SU-DHL-6 (cell line): Measurements from ENCODE around the gene SMC2.

Experiments
- H2AFZ ChIP-seq: fragments of 200-600 bp; sonication (generic); 2 replicates; pipeline ENCODE4 v1.6.1; 2014; ENCODE audit warnings: low read depth, mild to moderate bottlenecking, moderate library complexity, mixed read lengths, antibody characterized with exemption, low read length; ENCODE audit not compliant: severe bottlenecking
- H3F3A ChIP-seq: fragments of 200-600 bp; shearing (Covaris generic); 2 replicates; pipeline ENCODE4 v1.6.0; 2016; ENCODE audit warnings: antibody characterized with exemption, mild to moderate bottlenecking; ENCODE audit not compliant: insufficient read depth
- H3K27ac ChIP-seq: fragments of 200-600 bp; sonication (generic); 2 replicates; pipeline ENCODE4 v1.5.1; 2016; ENCODE audit warnings: low read depth, mild to moderate bottlenecking, low read length, moderate library complexity, mixed read lengths
- H3K27me3 ChIP-seq: fragments of 200-600 bp; sonication (generic), shearing (Covaris generic); 2 replicates; pipeline ENCODE4 v1.6.0; 2014; ENCODE audit warnings: mild to moderate bottlenecking, low read length
- H3K36me3 ChIP-seq: fragments of 200-600 bp; sonication (generic); 2 replicates; pipeline ENCODE4 v1.6.1; 2014; ENCODE audit warnings: mild to moderate bottlenecking, low read length, mixed read lengths
- H3K4me2 ChIP-seq: fragments of 300-600, 200-600 bp; shearing (Covaris generic), sonication (generic); 2 replicates; pipeline ENCODE4 v1.6.0; 2014; ENCODE audit warnings: low read length, low read depth, mild to moderate bottlenecking; ENCODE audit not compliant: poor library complexity, severe bottlenecking
- H3K4me3 ChIP-seq: fragments of 200-600 bp; sonication (generic); 2 replicates; pipeline ENCODE4 v1.5.1; 2014; ENCODE audit warnings: antibody characterized with exemption, low read length, mild to moderate bottlenecking, mixed read lengths; ENCODE audit not compliant: insufficient read depth, poor library complexity, severe bottlenecking
- H3K79me2 ChIP-seq: fragments of 200-600 bp; sonication (generic); 2 replicates; pipeline ENCODE4 v1.6.1; 2014; ENCODE audit warnings: mild to moderate bottlenecking, low read length, moderate library complexity; ENCODE audit not compliant: insufficient read depth
- H3K9ac ChIP-seq: fragments of 200-600 bp; sonication (generic); 2 replicates; pipeline ENCODE4 v1.7.0; 2014; ENCODE audit warnings: mild to moderate bottlenecking, low read length
- H3K9me2 ChIP-seq: fragments of 200-600 bp; sonication (generic); replicated peaks from 2 replicates; pipeline ENCODE4 v1.6.1; 2014; ENCODE audit warnings: low read length; ENCODE audit not compliant: insufficient read depth
- H3K9me3 ChIP-seq: fragments of 200-600 bp; sonication (generic); 2 replicates; pipeline ENCODE4 v1.6.1; 2014; ENCODE audit warnings: low read length, mixed read lengths; ENCODE audit not compliant: insufficient read depth
- H4K20me1 ChIP-seq: fragments of 200-600 bp; sonication (generic); 2 replicates; pipeline ENCODE4 v1.6.1; 2014; ENCODE audit warnings: low read depth, mild to moderate bottlenecking, antibody characterized with exemption, low read length, moderate library complexity, mixed read lengths
- CTCF ChIP-seq: fragments of 200-600 bp; sonication (generic); IDR thresholded peaks from one replicate; pipeline ENCODE4 v1.5.1; 2017; ENCODE audit warnings: antibody characterized with exemption, mild to moderate bottlenecking, low read length, moderate library complexity; ENCODE audit not compliant: insufficient read depth, poor library complexity, severe bottlenecking
- EZH2phosphoT487 ChIP-seq: fragments of 200-600 bp; sonication (generic), shearing (Covaris generic); conservative IDR thresholded peaks from 2 replicates; pipeline ENCODE4 v1.6.1; 2018; ENCODE audit warnings: mild to moderate bottlenecking, antibody characterized with exemption, low read length, moderate library complexity, mixed read lengths

The SMC2 gene

GRCh38 chr9:104118916-104119315 is 24.8 kb downstream of the SMC2 start:
- no peak overlapping the region for H2AFZ ChIP-seq
- H3K4me2 ChIP-seq = no peak overlapping the region
- no peaks in the 10 kb centered on the region for H4K20me1 ChIP-seq
- H3K27ac ChIP-seq = no peak overlapping the region
- H3K79me2 ChIP-seq = no peaks in the 10 kb centered on the region
- H3F3A ChIP-seq = 0 out of 2 replicates have a peak, but pooled peaks cover 3% of the 10 kb centered on the region
- H3K4me3 ChIP-seq = no peak overlapping the region
- no peaks in the 10 kb centered on the region for H3K27me3 ChIP-seq
- no peaks in the 10 kb centered on the region for H3K9me3 ChIP-seq
- peaks cover 83% of the 10 kb centered on the region for H3K36me3 ChIP-seq
- TF ChIP-seq EZH2phosphoT487 (no peak), CTCF (no peak)
- H3K9ac ChIP-seq = no peak overlapping the region
- no peaks in the 10 kb centered on the region for H3K9me2 ChIP-seq

DNA sequence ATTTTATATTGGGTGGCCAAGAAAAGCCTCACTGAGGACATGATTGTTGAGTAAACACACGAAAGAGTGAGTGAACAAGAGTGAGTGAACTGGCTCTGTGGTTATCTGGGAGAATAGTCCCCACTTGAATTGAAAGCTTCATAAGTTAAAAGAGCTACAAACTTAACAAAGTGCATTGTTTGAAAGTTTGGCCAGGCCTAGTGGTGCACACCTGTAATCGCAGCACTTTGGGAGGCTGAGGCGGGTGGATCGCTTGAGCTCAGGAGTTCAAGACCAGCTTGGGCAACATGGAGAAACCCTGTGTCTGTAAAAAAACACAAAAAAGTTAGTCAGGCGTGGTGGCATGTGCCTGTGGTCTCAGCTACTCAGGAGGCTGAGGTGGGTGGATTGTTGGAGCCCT is 26.9 kb downstream of the SMC2 start:
- H4K20me1 ChIP-seq = no peaks in the 10 kb centered on the region
- no peak overlapping the region for H3K4me2 ChIP-seq
- no peaks in the 10 kb centered on the region for H3K9me3 ChIP-seq
- no peak overlapping the region for H2AFZ ChIP-seq
- H3K27ac ChIP-seq = no peak overlapping the region
- H3K9me2 ChIP-seq = no peaks in the 10 kb centered on the region
- H3K79me2 ChIP-seq = no peaks in the 10 kb centered on the region
- no peak overlapping the region for H3K4me3 ChIP-seq
- 0 out of 2 replicates have a peak, but pooled peaks cover 3% of the 10 kb centered on the region for H3F3A ChIP-seq
- no peaks in the 10 kb centered on the region for H3K27me3 ChIP-seq
- no peak overlapping the region for H3K9ac ChIP-seq
- TF ChIP-seq EZH2phosphoT487 = no peak
- TF ChIP-seq CTCF = no peak
- H3K36me3 ChIP-seq = peaks cover 79% of the 10 kb centered on the region

GRCh38 chr9:104138243-104138868 is 44.2 kb downstream of the SMC2 start:
- Histone ChIP-seq H3K27me3 (no peaks in the 10 kb centered on the region), H3K27ac (no peak overlapping the region), H3K79me2 (no peaks in the 10 kb centered on the region), H3K4me3 (no peak overlapping the region), H3K9me2 (no peaks in the 10 kb centered on the region), H3K4me2 (no peak overlapping the region), H3K36me3 (peaks cover 55% of the 10 kb centered on the region), H3F3A (no peaks in the 10 kb centered on the region), H3K9me3 (no peaks in the 10 kb centered on the region), H3K9ac (no peak overlapping the region), H4K20me1 (no peaks in the 10 kb centered on the region), H2AFZ (no peak overlapping the region)
- no peak for TF ChIP-seq EZH2phosphoT487
- TF ChIP-seq CTCF = no peak
